HG02571 (cell line): ENCODE data around the gene SEZ6L.

ENCODE experiments used
- ATAC-seq: cut with Tn5 transposase; IDR thresholded peaks from one replicate; pipeline ENCODE4 v1.9.1; 2021; ENCODE audit warnings: mild to moderate bottlenecking, moderate library complexity; ENCODE audit not compliant: unreplicated experiment

The SEZ6L gene

DNA sequence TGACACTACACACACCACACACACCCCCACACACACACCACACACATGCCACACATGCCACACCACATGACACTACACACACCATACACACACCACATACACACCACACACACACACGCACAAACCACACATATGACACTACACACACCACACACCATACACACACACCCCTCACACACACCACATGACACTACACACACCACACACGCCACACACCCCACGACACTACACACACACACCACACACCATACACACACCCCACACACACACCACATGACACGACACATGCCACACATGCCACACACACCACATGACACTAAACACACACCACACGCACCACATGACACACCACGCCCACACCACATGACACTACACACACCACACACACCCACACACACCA is 158.0 kb downstream of the SEZ6L start:
- ATAC-seq: no peak

DNA sequence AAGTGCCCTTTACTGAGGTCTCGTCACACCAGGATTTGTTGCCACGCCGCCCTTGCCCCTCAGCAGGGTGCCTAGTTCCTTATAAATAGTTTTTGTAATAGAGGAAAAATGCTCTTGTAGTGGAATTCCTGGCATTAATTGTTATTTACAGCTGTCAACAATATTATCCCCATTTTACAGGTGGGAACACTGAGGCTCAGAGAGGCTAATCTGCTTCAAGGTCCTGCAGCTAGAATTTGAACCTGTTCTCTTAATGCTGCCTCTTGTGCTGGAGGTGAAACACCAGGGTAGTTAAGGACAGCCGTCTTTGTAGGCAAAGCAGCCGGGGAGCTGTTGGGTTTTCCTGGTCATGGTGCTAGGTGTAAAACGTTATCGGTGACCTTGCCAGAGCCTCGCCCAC is 159.0 kb downstream of the SEZ6L start:
- ATAC-seq: no peak

DNA sequence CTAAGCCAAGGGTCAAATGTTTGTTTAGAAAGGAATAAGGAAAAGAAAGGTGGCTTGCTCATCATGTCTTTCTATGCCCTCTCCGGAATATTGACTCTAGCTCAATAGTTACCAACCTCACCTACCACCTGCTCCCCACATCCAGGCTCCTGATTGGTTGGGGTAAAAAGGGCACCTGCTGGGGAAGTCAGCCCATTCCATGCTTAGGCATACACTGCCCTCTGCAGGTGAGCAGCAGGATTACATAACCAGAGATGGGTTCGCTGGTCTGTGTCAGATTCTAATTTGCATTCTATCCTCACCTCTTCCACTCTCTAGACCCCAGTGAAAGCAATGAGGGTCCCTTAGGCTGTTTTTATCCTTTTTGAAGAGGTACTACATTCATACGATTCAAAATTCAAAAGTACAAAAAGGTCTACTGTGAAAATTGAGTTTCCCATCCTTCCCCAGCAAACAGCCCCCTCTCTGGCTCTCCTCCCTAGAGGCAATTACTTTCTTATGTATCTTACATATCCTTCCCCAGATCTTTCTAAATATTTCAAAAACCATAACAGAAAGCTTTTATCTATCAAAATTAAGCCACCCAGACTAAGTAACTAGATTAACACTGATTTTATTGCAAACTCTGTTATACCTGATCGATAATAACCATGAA is 161.8 kb downstream of the SEZ6L start:
- no peak for ATAC-seq

DNA sequence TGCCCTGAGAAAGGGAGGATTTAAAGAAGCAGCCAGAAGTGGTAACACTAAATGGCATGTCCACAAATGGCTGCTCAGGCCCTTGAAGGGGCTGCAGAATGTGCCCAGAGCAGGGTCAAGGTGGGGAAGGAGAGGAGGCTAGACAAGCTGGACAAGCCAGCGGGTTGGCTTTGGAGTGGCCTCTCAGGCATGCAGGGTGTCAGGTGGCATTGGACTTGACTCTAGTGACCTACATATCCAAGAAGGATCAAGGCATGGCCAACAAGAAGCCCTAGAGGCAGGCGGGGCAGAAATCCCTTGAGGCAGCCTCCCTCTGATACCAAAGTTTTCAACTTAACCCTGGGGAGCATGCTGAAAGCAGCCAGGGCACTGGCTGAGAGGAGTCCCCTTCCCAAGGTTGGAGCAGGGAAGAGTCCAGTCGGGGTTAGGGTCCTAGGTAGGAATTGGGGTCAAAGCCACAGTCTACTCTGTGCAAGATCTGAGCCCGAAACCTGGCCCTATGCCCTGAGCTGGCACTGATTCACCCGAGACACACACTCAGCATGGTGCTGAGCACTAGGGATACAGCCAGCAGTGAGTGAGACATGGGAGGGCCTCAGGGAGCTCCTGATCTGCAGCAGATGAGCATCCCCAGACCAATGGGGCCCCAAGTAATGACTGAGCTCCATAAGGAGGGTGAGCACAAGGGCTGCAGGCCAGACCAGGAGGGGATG is 164.0 kb downstream of the SEZ6L start:
- ATAC-seq: no peak

DNA sequence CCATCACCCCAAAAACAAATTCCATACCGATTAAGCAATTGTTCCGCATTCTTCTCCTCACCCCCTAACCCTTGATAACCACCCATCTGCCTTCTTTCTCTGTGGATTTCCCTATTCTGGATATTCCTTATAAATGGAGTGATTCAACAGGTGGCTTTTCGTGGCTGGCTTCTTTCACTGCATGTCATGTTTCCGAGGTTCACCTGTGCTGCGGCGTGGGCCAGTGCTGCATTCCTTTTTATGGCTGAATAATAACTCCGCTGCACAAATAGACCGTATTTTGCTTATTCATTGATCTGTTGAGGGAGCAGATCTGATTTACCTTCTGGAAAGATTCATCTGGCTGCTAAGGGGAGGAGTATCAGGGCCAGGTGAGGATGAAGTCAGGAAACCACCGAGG is 165.0 kb downstream of the SEZ6L start:
- ATAC-seq: no peak

DNA sequence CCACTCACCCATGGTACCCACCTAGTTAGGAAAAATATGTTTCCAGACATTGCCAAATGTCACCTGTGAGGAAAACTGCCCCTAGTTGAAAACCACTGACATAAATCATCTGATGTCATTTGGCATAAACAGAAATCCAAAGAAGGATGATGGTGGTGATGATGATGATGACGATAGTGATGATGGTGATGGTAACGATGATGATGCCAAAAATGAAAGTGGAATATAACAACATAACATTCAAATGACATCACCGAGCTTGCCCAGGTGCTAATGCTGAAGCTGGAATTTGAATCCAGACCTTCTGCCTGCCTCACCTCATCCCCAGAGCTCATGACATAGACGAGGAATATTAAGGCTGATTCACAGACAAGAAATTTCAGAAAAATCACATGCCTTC is 167.5 kb downstream of the SEZ6L start:
- no peak for ATAC-seq

DNA sequence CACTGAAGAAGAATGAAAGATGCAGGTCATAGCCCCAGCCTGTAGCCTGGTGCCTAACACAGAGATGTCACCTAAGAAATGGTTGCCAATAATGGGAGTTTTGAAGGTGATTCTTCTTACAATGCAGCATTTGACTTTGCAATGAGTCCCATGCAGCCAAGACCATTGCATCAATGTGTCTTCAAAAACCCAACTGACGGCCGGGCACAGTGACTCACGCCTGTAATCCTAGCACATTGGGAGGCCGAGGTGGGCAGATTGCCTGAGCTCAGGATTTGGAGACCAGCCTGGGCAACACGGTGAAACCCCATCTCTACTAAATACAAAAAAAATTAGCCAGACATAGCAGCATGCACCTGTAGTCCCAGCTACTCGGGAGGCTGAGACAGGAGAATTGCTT is 170.5 kb downstream of the SEZ6L start:
- ATAC-seq: no peak

DNA sequence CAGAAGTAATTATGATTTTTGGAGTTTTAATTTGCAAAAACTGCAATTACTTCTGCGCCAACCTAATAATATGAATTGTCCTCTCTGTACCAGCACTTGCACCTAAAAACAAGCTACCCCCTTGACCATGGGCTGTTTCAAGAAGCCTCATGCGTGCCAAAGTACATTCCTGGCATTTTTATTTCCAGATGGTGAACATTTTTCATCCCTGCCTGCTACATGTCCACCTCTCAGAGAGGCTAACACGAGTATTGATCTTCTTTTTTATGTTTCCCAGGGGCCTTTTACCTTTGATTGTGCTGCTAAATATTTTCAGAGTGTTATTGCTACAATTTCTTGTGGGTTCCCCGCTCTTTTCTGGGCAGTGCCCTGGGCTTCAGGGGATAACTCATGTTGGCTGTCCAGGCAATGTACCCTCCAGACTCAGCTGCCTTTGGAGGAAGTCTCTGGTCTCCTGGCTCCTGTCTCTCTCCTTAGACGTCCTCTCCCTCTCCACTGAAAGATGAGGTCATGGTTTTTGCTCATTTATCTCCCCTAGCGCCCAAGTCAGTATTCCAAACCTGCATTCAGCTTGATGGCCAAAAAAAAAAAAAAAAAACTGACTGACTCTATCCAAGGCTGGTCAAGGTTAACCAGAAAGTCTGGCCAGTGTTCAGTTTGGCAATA is 173.6 kb downstream of the SEZ6L start:
- no peak for ATAC-seq

DNA sequence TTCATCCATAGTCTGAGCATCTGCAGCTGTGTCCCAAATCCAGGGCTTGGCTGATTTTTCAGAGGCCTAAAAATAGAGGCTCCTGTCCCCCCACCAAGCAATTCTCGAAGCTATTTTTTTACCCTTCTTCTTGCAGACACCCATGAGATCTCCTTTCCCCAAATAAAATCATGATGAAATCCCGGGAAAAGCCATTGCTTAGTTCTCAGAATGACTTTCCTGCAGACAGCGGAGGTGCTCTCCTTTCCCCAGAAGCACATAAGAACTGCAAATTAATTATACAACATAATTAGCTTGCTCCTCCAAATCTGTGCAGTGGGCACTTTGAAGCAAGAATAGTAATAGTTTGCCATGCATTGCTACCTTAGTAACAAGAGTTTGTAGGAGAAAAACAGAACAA is 176.2 kb downstream of the SEZ6L start:
- ATAC-seq: no peak

DNA sequence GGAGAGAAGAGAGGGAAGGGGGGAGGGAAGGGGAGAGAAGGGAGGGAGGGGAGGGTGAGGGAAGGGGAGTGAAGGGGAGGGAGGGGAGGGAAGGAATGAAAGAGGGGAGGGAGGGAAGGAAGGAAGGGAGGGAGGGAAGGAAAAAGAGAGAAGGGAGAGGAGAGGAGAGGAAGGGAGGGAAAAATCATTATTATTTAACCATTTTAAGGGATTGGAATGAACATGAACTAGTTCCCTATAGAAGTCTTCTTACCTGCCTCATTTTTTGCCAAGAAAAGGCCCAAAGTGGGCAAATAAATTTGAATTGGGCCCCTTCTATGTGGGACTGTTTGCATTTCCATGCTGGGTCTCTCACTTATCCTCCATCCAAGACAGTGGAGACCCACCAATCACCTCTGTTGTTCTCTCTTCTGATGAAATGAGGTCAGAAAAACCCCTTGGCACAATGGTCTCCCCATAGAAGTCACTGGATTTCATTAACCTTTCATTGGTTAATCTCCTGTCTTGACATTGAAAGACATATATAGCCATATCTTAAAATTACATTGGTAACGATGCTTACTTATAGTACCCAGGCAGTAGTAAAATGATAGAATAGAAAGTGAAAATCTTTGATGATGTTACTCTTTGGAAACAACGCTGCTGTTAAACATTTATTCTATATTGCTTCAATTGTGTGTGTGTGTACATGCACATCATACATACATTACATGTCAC is 179.7 kb downstream of the SEZ6L start:
- ATAC-seq: no peak

DNA sequence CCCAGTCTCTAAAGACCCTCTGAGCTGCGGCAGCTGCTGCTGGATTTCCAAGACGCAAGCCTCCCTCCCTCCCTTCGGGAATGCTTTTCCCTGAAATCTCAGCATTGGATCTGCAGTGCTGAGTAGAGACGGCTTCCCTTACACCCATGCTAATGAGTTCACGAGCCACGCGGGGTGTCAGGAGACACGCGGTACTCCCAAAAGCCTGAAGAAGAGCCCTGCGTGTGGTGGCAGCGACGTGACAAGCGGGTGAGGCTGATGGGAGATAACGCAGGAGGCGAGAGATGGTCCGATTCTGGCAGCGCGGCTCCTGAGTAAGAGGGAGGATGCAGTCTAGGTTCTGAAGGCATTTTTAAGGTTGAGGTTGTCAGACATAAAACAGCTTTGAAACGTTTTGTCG is 185.4 kb downstream of the SEZ6L start:
- no peak for ATAC-seq

DNA sequence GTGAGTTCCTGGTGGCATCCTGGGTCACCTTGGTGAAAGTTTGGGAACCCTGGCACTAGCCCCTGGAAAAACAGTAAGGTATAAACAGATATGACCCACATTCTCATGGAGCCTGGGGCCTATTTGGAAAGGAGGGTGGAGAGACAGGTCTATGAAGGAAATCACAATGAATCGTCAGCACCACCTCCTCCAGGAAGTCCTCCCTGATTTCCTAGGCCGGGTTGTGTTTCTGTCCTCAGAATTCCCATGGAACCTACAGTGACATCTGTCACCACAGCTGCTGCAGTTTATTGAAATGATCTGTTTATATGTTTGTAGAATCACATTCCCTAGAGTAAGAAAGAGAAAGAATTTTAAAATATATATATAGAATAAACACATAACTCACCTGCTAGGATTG is 188.0 kb downstream of the SEZ6L start:
- ATAC-seq: no peak

DNA sequence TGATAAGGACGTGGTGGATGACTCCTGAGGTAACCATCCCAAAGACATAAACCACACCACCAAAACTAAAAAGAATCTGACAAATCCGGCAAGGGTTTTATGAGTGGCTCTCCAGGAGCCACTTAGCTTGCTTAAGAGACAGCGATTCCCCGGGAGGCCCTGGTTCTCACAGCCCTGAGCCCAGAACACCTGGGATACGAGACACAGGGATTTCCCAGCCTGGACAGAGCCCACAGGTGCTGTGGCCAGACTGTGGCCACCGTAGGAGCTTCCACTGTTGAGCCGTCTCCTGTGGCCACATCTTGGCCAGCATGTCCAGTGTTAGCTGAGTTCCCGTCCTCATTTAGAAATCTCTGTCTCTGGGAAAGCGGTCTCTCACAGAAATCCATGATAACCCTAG is 188.6 kb downstream of the SEZ6L start:
- no peak for ATAC-seq

DNA sequence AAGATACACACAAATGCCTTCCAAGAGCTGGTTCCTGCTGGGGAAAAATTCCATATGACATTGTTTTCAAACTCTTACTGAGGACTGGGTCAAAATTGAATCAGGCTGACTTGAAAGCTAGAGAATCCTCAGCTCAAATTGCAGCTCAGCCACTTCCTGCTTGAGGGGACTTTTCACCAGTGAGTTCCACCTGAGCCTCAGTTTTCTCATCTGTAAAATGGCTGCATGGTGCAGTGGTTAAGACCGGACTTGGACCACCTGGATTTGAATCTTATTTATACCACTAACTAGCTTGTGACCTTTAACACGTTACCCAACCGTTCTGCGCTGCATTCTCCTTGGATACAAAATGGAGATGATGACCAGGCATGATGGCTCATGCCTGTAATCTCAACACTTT is 189.9 kb downstream of the SEZ6L start:
- ATAC-seq: no peak

DNA sequence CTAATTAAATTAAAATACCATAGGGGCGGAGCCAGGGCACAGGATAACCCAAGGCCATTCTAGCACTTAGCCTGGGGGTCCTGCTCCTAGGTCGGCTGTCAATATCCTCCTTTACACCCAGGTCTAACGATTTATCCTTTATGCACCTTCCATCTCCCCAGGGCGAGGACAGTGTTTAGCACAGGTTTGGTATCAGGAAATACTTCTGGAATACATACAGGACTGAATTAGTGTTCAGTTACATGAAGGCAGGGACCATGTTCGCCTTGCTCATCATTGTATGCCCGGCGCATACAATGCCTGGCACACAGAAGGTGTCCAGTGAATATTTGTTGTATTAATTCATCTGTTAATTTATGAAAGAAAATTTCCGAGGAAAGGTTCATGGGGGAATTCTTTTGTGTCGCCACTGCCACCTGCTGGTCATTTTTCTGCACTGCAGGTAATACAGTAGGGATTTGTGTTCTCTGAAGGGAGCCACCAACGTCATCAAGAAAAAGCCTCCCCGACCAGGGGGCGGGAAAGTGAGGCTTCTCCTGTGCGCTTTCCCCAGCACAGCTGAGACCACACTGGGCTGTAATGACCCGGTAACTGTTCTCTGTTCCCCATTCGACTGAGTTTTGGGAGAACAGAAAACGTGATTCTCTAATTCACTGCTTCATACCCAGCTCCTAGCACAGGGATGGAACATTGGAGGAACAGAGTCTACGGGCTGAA is 191.1 kb downstream of the SEZ6L start:
- no peak for ATAC-seq

DNA sequence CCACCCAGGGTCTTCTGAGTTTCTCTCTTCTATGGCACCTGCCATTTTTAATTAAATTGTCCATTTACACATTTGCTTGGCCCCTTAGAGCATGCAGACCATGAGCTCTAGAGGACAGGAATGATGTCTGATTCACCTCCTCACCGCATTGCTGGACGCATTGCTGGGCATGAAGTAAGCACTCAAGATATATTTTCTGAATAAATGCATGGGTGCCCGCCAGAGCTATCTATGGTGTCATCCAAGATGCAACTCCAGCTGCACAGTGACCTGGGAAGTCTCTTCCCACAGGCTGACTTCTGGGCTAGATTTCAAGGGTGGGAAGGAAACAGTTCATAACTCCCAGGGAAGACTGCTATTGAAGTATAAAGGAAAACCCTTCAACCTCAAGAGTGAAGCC is 193.2 kb downstream of the SEZ6L start:
- ATAC-seq: no peak

DNA sequence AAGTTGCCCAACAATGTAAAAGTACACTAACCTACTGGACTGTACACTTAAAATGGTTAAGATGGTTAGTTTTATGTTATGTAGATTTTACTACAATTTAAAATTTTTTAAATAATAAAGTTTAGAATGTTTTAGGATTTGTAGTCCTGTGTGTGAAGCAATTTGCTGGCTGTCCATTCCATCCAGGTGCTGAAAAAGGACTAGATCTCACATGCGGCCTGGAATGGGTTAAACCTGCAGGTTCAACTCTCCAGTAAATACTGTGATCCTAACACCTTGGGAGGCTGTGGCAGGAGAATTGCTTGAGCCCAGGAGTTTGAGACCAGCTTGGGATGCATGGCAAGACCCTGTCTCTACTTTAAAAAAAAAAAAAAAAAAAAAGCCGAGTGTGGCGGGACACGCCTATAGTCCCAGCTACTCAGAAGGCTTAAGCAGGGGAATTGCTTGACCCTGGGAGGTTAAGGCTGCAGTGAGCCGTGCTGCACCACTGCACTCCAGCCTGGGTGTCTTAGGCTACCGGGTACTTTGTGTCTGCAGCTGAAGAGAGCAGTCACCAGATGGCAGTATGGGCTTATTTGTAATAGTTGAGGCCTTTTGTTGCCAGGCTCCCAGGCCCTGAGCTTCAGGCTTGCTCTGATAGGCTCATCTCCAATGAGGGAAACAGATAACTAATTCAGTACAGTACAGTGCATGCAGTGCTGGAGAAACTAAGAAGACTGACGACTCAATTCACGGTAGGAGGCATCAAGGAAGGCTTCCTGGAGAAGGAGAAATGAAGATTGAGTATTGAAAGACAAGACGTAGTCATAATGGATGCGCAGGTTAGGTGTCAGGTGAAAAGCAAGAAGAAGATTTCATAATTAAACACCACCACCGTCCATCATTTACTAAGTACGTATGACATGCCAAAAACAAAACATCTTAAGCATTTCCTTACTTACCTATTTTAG is 195.1 kb downstream of the SEZ6L start:
- no peak for ATAC-seq

DNA sequence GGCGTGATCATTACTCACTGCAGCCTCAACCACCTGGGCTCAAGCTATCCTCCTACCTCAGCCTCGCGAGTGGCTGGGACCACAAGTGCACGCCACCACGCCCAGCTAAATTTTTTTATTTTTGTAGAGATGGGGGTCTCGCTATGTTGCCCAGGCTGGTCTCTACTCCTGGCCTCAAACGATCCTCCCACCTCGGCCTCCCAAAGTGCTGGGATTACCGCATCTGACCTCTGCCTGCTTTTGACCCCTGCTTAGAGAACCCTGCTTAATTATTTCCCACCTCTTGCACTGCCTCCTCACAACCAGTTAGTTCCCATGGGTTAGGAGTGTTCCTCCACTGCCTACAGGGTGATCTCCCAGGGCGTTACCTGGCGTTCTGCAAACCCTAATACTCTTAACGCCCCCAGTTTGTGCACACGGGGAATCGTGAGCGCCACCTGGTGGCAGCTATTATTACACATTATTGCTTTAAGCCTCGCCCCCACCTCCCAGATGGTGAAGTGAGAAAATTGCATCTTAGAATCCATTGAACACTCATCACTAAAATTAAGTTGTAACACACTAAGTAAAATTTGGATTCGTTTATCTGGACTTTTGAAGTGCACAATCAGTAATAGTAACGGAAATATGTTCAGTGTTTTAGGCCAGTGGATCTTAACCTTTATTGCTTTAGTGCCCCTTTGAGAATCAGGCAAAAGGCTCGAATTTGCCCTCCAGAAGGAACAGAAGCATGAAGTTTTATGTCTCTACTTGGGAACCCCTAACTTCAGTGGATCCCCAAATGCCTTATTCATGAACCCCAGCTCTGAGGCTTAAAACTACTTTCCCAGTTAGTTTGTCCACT is 198.4 kb downstream of the SEZ6L start:
- no peak for ATAC-seq

DNA sequence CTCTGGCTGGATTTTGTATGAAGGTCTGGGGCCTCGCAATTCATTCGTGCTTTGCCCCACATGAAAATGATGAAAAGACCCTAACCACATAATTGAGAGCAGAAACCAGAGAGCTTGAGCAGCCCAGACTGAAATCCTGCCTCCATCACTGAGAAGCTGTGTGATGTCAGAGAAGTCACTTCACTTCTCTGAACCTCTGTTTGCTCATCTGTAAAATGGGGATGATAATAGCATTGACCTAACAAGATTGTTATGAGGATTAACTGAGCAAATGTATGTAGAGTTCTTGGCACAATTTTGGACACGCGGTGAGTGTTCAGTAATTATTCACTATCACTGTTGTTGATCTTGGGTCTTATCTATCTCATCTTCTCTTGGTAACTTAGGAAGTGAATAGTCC is 203.6 kb downstream of the SEZ6L start:
- no peak for ATAC-seq
